ENCODE results near the gene LCP1.

LCP1 gene

DNA sequence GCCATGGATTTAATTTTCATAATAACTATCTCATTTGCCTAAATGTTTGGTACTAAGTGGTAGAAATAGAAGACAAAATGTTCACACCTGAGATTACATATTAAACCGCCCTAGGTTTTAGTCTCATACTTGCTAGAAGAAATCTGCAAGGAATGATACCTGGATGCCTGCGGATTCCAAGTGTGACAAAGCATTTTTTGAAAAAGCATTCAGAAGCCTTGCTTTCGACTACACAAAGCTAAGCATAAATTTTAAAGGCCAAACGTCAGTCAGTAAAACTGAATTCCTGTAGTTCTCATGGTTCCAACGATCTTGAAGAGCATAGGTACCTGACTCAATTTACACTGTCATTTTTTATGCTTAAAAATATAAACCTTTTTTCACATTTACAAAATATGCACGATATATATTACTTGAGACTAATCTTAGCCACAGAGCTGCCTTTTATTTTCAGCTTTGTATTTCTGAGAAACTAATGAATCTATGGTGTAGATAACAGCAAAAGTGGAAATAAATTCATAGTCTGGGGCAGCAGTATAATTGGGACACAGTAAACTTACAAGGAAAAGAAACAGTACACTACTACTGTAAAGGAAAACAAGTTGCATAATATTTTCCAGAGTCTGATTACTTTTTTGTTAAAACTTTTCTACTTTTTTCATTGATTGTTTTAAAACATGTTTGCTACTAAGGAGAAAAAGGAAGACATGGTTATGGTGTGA lies 28.5 kb upstream of the LCP1 start:
- peaks cover 21% of the 10 kb centered on the region for H3K27me3 ChIP-seq (ENCODE audit: insufficient read depth, insufficient read length)
- no peaks in the 10 kb centered on the region for H3K4me1 ChIP-seq (ENCODE audit: insufficient read depth, insufficient read length)
- no peak for DNase-seq (ENCODE audit: low read depth, low spot score)
- no peaks in the 10 kb centered on the region for H3K36me3 ChIP-seq (ENCODE audit: insufficient read depth, insufficient read length, low read length)
- no peaks in the 10 kb centered on the region for H3K9me3 ChIP-seq (ENCODE audit: insufficient read depth, low read length)
- H3K4me3 ChIP-seq (ENCODE audit: insufficient read length, low read depth), result no peak overlapping the region
- H3K9ac ChIP-seq (ENCODE audit: insufficient read length, low read depth), result no peak overlapping the region
- no peak for TF ChIP-seq ZNF274 (IDR thresholded peaks at IDR 0.05; ENCODE audit: low read depth, low read length)
- TF ChIP-seq YY1 (IDR thresholded peaks at IDR 0.05; ENCODE audit: insufficient read depth, insufficient read length), result no peak
- TF ChIP-seq SUZ12 (IDR thresholded peaks at IDR 0.05; ENCODE audit: extremely low read depth, insufficient read depth, insufficient read length), result no peak

GRCh38 chr13:46207828-46208227 lies 25.9 kb upstream of the LCP1 start:
- H3K9me3 ChIP-seq (ENCODE audit: insufficient read depth, low read length), result no peaks in the 10 kb centered on the region
- H3K4me1 ChIP-seq (ENCODE audit: insufficient read depth, insufficient read length), result no peaks in the 10 kb centered on the region
- H3K36me3 ChIP-seq (ENCODE audit: insufficient read depth, insufficient read length, low read length), result no peaks in the 10 kb centered on the region
- no peak overlapping the region for H3K4me3 ChIP-seq (ENCODE audit: insufficient read length, low read depth)
- H3K27me3 ChIP-seq (ENCODE audit: insufficient read depth, insufficient read length), result peaks cover 21% of the 10 kb centered on the region
- TF ChIP-seq SUZ12 (IDR thresholded peaks at IDR 0.05; ENCODE audit: extremely low read depth, insufficient read depth, insufficient read length) (no peak), YY1 (IDR thresholded peaks at IDR 0.05; ENCODE audit: insufficient read depth, insufficient read length) (no peak), ZNF274 (IDR thresholded peaks at IDR 0.05; ENCODE audit: low read depth, low read length) (no peak)
- DNase-seq (ENCODE audit: low read depth, low spot score), result no peak
- H3K9ac ChIP-seq (ENCODE audit: insufficient read length, low read depth), result no peak overlapping the region

- H3K9ac ChIP-seq (ENCODE audit: insufficient read length, low read depth), result no peak overlapping the region
- no peak for DNase-seq (ENCODE audit: low read depth, low spot score)
- no peak for TF ChIP-seq SUZ12 (IDR thresholded peaks at IDR 0.05; ENCODE audit: extremely low read depth, insufficient read depth, insufficient read length)
- TF ChIP-seq YY1 (IDR thresholded peaks at IDR 0.05; ENCODE audit: insufficient read depth, insufficient read length), result no peak
- TF ChIP-seq ZNF274 (IDR thresholded peaks at IDR 0.05; ENCODE audit: low read depth, low read length), result no peak
- H3K27me3 ChIP-seq (ENCODE audit: insufficient read depth, insufficient read length), result peaks cover 9% of the 10 kb centered on the region
- no peaks in the 10 kb centered on the region for H3K9me3 ChIP-seq (ENCODE audit: insufficient read depth, low read length)
- H3K36me3 ChIP-seq (ENCODE audit: insufficient read depth, insufficient read length, low read length), result no peaks in the 10 kb centered on the region
- no peaks in the 10 kb centered on the region for H3K4me1 ChIP-seq (ENCODE audit: insufficient read depth, insufficient read length)
- H3K4me3 ChIP-seq (ENCODE audit: insufficient read length, low read depth), result no peak overlapping the region
These were observed 24.2 kb upstream of the LCP1 start for GRCh38 chr13:46206143-46206542.

GRCh38 chr13:46202966-46203365 lies 21.0 kb upstream of the LCP1 start:
- TF ChIP-seq SUZ12 (IDR thresholded peaks at IDR 0.05; ENCODE audit: extremely low read depth, insufficient read depth, insufficient read length) (no peak), YY1 (IDR thresholded peaks at IDR 0.05; ENCODE audit: insufficient read depth, insufficient read length) (no peak), ZNF274 (IDR thresholded peaks at IDR 0.05; ENCODE audit: low read depth, low read length) (no peak)
- no peak for DNase-seq (ENCODE audit: low read depth, low spot score)
- Histone ChIP-seq H3K9me3 (ENCODE audit: insufficient read depth, low read length) (no peaks in the 10 kb centered on the region), H3K9ac (ENCODE audit: insufficient read length, low read depth) (no peak overlapping the region), H3K4me3 (ENCODE audit: insufficient read length, low read depth) (no peak overlapping the region), H3K4me1 (ENCODE audit: insufficient read depth, insufficient read length) (no peaks in the 10 kb centered on the region), H3K36me3 (ENCODE audit: insufficient read depth, insufficient read length, low read length) (no peaks in the 10 kb centered on the region), H3K27me3 (ENCODE audit: insufficient read depth, insufficient read length) (no peaks in the 10 kb centered on the region)

DNA sequence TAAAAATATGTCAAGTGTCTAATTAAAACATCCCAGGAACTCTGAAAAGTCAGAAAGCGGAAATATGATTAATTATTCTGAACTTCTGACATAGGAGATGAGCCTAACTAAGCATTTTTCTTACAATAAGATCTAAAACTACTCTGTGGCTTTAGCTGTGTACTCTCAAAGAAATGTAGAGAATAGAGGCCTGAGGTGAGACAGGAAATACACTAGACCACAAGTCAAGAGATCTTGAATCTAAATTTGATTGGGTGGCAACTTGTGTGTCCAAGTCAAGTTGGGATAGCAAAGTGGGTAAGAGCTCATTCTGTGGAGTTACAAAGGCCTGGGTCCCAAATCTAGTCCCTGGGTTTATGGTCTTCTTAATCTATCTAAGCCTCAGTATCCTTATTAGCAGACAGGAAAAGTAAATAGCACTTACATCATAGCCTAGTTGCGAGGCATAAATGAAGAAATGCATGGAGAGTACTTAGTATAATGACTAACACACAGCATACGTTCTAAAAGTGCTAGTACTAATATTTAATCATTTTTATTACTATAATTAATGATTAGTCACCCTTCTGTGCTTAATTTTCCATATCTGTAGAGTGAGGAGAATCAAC lies 20.3 kb upstream of the LCP1 start:
- H3K27me3 ChIP-seq (ENCODE audit: insufficient read depth, insufficient read length), result no peaks in the 10 kb centered on the region
- H3K9ac ChIP-seq (ENCODE audit: insufficient read length, low read depth), result no peak overlapping the region
- H3K4me1 ChIP-seq (ENCODE audit: insufficient read depth, insufficient read length), result no peaks in the 10 kb centered on the region
- TF ChIP-seq ZNF274 (IDR thresholded peaks at IDR 0.05; ENCODE audit: low read depth, low read length), result no peak
- no peak for TF ChIP-seq SUZ12 (IDR thresholded peaks at IDR 0.05; ENCODE audit: extremely low read depth, insufficient read depth, insufficient read length)
- no peak for TF ChIP-seq YY1 (IDR thresholded peaks at IDR 0.05; ENCODE audit: insufficient read depth, insufficient read length)
- H3K36me3 ChIP-seq (ENCODE audit: insufficient read depth, insufficient read length, low read length), result no peaks in the 10 kb centered on the region
- H3K9me3 ChIP-seq (ENCODE audit: insufficient read depth, low read length), result no peaks in the 10 kb centered on the region
- no peak for DNase-seq (ENCODE audit: low read depth, low spot score)
- H3K4me3 ChIP-seq (ENCODE audit: insufficient read length, low read depth), result no peak overlapping the region

DNA sequence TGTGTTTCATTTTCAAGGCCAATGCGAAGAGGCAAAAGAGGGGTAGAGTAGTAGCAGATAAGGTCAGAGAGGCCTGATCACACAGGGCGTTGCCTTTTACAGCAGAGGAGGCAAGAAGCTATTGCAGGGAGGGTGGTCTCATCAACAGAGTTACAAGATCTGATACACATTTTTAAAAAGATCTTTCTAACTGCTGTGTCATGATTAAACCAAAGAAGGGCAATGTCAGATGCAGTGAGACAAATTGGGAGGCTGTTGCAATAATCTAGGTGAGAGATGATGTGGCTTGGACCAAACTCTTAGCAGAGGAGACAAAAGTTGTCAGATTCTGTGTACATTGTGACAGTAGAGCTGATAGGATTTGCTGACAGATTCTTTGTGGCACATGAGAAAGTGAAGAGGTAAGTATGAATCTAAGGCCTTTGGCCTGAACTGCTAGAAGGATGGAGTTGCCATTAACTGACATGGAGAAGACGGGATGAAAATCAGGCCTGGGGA lies 16.8 kb upstream of the LCP1 start:
- Histone ChIP-seq H3K36me3 (ENCODE audit: insufficient read depth, insufficient read length, low read length) (no peaks in the 10 kb centered on the region), H3K4me3 (ENCODE audit: insufficient read length, low read depth) (no peak overlapping the region), H3K9ac (ENCODE audit: insufficient read length, low read depth) (no peak overlapping the region), H3K4me1 (ENCODE audit: insufficient read depth, insufficient read length) (no peaks in the 10 kb centered on the region), H3K9me3 (ENCODE audit: insufficient read depth, low read length) (no peaks in the 10 kb centered on the region), H3K27me3 (ENCODE audit: insufficient read depth, insufficient read length) (no peaks in the 10 kb centered on the region)
- DNase-seq (ENCODE audit: low read depth, low spot score), result no peak
- no peak for TF ChIP-seq YY1 (IDR thresholded peaks at IDR 0.05; ENCODE audit: insufficient read depth, insufficient read length)
- TF ChIP-seq SUZ12 (IDR thresholded peaks at IDR 0.05; ENCODE audit: extremely low read depth, insufficient read depth, insufficient read length), result no peak
- no peak for TF ChIP-seq ZNF274 (IDR thresholded peaks at IDR 0.05; ENCODE audit: low read depth, low read length)

GRCh38 chr13:46197299-46198048 lies 15.5 kb upstream of the LCP1 start:
- Histone ChIP-seq H3K9ac (ENCODE audit: insufficient read length, low read depth) (no peak overlapping the region), H3K4me3 (ENCODE audit: insufficient read length, low read depth) (no peak overlapping the region), H3K9me3 (ENCODE audit: insufficient read depth, low read length) (no peaks in the 10 kb centered on the region), H3K4me1 (ENCODE audit: insufficient read depth, insufficient read length) (no peaks in the 10 kb centered on the region), H3K36me3 (ENCODE audit: insufficient read depth, insufficient read length, low read length) (no peaks in the 10 kb centered on the region), H3K27me3 (ENCODE audit: insufficient read depth, insufficient read length) (no peaks in the 10 kb centered on the region)
- DNase-seq (ENCODE audit: low read depth, low spot score), result no peak
- TF ChIP-seq SUZ12 (IDR thresholded peaks at IDR 0.05; ENCODE audit: extremely low read depth, insufficient read depth, insufficient read length) (no peak), YY1 (IDR thresholded peaks at IDR 0.05; ENCODE audit: insufficient read depth, insufficient read length) (no peak), ZNF274 (IDR thresholded peaks at IDR 0.05; ENCODE audit: low read depth, low read length) (no peak)
